M059J (cell line): ENCODE data around the gene ZNG1A. TPM values are rescaled to one million over a fixed set of nuclear protein-coding genes. Genes with fewer than 3 reads are reported as not detected.
"Not testable (repeated sequence)": the region's sequence is repeated elsewhere in the genome, so short reads cannot be mapped to it uniquely, and the experiment has no call there.

Source experiments
- DNase-seq: peaks from one replicate; pipeline ENCODE4 v3.0.0-alpha.2; 2012; ENCODE audit warnings: low read depth
- total RNA-seq: library from RNA; depleted of rRNA; stranded (reverse); fragments of >200 nt; shearing (Covaris generic); gene quantifications from 2 replicates; pipeline ENCODE4 v1.2.3, GENCODE V29; 2014; rRNA removed

ZNG1A gene
- 32.1 and 47.2 TPM in 2 replicates for total RNA-seq

DNA sequence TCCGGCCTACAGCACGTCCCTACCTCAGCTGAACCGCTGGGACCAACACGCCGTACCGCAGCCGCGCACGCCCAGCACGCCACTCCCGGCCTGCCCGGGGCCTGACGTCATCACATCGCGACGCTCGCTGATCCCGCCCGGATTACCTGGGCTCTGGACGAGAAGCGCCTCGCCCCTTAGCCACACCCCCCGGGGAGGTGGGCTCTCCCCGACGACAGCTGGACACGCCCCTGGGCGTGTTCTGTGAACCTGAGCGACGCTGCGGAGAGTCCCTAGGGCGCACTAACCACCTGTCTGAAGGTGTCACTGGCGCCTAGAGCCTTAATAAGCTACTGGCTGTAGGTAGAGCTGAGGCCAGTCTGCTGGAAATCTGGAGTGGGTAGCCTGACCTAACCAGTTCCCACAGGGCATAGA, at the start of gene ZNG1A:
TSS of gene ZNG1A (minus strand) at position 87 of the 414 bp plus-strand sequence. CDS start 87 bp downstream, outside the sequence.
- DNase-seq, result peak; percentile 75

DNA sequence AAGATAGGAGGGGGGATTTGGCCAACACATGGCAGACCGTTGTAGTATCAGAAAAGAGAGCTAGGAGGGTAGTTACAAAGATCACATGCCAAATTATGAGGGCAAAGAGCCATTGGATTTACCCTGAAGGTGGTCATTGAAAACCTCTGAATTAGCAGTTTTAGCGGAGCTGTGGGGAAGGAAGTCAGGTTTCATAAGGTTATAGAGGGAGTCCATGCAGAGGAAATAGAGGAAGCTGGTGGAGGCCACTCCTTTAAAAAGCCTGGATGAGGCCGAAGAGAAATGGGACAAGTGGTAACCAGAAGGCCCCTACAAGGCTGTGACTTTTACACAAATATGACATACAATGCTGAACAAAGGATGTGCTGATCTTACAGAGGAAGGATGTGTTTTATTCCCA, 49.0 kb upstream of the ZNG1A start:
- DNase-seq, result no peak

DNA sequence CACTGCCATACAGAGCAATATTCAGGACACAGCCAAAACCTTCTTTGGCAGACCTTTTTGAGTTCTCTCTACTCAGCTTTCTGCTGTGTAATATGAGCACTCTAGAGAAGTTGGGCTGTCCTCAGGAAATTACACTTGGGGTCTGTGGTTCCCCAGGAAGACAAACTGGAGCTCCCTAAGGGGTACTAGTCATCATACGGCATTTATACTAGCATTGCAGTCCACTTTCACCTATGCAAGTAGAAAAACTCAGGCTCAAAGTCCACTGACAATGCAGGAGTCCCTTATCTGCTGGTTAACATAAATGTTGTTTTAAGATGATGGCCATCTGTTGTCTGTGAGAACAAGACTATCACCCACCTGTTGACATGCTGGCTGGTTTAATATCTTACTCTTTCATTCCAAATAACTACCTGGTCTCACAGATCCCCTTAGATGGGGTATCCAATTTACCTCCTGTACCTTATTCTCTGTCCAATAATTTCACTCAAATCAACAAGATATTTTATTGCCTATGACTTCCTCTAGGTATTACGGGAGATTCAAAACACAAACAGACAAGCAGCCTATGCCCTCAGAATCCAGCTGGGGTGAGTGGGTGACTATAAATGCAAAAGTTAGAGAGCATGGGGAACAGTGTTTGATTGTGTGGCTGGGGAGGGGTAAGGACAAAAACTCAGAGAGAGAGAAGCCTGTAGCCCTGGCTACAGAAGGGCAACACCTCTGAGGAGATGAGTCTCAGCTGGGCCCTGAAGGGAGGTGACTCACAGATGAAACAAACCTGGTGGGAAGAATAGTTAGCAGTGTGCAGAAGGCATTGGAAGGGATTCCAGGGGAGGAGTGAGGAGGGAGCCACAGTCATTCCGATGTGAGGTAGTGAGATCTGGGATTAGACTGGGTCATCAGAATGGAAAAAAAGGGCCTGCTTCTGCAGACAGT, 46.0 kb upstream of the ZNG1A start:
- peak; percentile 95 for DNase-seq

DNA sequence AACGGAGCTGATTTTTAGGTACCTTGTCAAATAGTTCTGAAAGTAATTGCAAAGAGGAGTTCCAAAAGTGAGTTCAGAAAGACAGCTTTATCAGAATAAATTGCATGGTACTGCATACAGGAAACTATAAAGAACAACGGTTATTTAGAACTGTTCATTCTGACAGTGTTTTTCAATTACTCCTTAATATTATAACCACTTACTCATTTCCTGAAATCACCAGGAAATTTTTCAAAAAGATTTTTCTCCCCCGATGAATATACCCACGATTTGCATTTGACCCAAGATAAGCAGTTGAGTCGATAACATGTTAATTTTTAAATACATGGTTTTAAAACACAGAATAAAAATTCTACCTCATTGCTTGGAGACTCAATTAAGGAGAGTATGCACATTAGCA, 45.2 kb upstream of the ZNG1A start:
- DNase-seq, result no peak

DNA sequence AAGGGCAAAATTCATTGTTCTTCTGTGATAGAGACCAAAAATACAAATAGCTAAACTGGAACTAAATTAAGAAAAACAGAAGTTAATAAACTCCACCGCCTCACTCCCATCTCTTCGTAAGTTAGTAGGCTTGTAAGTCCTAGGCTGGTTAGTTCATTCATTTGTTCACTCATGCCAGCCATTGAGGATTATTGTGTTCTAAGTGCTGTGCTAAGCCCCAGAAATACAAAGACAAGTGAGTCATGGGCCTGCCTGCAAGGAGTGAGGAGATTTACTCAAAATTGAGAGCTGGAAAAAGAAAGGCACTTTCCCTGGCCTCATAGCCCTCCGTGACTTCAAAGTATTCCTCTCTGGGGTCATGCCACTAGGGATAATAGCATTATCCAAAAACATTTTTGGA, 44.3 kb upstream of the ZNG1A start:
- DNase-seq, result peak; percentile 54

DNA sequence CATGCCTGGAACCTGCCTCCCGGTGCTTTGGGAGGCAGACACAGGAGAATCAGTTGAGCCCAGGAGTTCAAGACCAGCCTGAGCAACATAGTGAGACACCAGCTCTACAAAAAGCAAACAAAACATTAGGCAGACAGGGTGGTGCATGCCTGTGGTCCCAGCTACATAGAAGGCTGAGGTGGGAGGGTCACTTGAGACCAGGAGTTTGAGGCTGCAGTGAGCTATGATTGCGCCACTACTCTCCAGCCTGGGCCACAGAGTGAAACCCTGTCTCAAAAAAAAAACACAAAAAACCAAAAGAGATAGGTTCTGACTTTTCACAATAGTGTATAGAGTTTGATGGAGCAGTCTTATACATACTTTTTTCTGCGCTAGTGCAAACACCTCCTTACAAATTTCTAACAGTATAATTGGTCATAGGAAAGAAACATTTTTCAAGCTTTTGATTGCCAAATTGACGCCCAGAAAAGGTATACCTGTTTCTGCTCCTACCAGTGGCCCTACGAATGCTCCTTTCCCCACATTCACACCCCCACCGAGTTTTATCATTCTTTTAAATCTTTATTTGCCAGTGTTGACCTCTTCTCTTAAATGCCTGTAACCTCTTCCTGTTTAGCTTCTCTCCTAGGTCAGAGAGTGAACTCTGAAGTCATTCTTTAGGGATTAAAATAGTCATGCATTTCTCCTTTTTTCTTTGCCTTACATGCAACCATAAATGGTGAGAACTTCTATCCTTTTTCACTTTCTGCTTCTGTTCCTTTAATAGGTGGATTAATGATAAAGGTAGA, 43.3 kb upstream of the ZNG1A start:
- peak; percentile 76 for DNase-seq

DNA sequence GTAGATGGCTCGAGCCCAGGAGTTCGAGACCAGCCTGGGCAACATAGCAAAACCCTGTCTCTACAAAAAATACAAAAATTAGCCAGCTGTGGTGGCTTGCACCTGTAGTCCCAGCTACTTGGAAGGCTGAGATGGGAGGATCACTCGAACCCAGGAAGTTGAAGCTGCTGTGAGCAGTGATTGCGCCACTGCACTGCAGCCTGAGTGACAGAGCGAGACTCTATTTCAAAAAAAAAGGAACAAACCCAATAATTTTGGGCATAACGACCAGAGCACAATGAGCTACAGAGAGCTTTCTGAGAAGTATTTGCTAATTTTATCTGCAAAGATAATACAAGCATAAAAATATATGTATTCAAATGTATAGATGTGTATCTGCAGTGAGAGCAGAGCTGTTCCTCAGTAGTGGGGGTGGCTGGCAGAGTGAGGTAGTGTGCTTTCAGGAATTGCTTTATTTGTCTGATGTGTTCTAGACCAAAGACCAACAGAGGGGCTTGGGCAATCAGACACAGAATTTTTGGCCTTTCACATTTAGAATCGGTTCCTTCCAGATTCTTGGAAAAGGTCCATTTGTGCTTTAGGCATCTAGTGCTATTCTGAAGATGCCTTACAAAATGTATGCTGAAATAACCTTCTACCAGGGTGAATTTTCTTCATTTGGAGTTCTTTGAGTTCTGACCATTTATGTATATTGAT, 41.0 kb upstream of the ZNG1A start:
- DNase-seq, result no peak

DNA sequence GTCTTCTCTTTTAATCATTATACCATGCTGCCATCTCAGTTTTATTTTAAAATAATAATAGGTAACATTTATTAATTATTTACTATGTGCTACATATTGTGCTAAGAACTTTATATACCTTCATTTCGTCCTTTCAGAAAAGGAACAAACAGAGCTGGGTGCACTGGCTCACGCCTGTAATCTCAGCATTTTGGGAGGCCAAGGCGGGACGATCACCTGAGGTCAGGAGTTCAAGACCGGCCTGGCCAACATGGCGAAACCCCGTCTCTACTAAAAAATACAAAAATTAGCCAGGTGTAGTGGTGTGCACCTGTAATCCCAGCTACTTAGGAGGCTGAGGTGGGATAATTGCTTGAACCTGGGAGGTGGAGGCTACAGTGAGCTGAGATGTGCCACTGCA, 40.2 kb upstream of the ZNG1A start:
- DNase-seq, result not testable (repeated sequence)

DNA sequence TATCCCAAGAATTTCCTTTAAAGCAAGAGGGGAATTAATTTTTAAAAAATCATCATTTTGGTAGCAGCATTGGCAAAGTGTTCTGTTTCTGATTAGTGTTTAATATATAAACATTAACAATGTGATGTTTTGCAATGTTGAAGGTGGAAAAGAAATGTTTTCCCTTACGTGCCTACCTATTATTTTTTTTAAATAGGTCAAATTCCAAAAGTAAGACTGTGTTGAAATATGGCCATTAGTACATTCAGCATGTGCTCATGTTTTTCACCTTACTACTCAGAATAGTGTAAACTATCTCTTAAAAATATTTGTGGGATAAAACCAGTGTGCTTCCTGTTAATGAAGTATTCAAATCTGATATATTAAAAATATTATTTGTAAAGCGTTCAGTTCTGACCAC, 39.1 kb upstream of the ZNG1A start:
- DNase-seq, result no peak

DNA sequence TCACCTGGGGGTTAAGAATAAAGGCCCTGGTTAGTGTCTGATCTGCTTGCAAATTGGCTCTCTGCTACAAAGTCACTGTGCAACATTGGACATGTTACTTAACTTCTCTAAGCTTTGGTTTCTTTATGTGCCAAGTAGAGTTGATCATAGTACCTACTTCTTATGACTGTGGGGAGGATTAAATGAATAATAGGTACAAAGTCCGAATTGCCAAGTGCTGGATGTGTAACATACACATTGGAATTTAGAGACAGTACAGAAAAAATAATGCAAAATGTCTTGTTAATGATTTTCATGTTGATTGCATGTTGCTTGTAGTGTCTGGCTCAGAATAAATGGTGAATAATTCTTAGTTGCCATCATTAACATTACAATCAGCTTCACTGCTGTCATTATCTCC, 38.0 kb upstream of the ZNG1A start:
- DNase-seq, result no peak

DNA sequence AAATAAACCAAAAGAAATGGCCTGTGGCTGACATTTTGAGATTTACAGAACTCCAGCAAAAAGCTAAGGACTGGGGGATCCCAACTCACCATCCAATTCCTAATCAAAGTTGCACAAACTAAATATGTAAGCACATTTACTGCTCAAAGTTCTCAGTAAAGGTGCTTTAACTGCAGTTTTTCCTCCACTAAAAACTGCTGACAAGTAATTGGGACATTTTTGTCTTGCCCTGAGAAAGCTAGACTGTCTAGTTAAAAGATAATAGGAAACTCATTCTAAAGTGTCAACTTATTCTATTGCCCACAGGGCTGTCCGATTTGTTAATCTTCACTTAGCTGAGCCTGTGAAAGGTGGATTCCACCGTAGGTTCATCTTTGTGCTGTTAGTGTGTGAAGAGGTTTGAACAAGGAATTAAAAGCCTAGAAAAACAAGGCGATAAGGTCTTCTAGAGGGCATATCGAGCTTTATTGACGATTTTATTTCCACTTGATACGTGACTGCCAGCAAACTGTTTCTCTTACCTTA, 36.8 kb upstream of the ZNG1A start:
- no peak for DNase-seq

DNA sequence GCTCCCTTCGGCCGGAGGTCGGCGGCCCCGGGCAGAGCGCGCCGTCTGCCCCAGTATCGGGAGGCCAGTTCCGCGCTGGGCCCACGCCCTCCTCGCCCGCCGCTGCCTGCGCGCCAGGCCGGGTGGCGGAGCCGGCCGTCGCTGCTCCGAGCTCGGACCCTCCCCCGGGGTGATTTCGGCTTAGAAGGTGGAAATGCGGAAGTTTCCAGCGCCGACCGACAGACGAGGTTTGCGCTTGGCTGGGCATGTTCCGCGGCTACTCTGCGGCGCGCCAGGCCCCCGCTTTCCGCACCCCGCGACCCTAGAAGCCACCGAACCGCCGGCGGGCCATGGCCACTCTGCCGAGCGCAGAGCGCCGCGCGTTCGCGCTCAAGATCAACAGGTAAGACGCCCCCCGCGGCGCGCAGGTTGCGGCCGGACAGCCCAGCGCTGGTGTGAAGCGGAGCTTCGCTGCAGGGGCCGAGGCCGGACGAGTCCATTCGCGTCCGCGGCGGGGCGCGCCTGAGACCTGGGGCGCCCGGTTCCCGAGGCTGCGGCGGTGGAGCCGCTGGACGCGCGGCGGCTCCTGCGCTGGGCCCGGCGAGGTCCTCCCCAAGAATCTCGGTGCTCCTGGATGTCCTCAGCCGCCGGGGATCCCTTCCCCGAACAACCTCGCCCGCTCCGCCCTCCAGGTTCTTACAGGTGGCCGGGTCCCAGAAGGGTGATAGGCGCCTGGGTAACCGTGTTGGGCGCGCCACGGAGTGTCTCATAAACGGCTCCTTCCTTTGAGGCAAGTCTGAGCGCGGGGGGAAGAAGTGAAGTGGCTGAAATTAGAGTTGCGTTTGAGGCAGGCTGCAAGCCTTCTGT, 36.0 kb upstream of the ZNG1A start, which contains the start of gene DOCK8:
TSS of gene DOCK8 (plus strand) at position 218 of the 846 bp plus-strand sequence. CDS start at position 330, 112 bp downstream.
- DNase-seq, result no peak

DNA sequence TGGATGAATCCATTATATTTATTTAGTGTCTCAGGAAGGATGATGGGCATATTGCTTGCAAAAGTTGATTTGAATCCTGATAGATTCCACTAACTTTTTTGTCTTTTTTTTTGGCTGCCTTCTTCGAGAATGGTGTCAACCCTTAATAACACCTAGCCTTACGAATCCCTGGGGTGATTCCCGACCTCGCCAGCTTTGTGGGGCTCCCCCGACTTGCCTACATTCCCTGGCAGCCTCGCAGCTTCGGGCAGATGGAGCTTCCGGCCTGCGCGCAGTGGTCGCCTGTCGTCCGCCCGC, 35.4 kb upstream of the ZNG1A start:
- no peak for DNase-seq

DNA sequence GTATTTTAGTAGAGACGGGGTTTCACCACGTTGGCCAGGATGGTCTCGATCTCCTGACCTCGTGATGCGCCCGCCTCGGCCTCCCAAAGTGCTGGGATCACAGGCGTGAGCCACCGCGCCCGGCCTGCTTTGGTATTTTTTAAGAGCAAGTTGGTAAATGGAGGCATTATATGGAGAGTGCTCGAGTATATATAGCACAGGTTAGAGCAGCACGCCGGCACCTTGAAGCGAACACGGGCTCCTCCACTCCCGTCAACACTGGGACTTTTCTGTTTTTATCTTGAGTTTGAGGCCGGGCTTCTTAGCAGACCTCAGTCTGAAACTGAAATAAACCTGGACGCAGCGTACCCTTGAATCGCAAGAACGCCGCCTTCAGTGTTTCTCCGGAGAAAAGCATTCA, 35.0 kb upstream of the ZNG1A start:
- not testable (repeated sequence) for DNase-seq

DNA sequence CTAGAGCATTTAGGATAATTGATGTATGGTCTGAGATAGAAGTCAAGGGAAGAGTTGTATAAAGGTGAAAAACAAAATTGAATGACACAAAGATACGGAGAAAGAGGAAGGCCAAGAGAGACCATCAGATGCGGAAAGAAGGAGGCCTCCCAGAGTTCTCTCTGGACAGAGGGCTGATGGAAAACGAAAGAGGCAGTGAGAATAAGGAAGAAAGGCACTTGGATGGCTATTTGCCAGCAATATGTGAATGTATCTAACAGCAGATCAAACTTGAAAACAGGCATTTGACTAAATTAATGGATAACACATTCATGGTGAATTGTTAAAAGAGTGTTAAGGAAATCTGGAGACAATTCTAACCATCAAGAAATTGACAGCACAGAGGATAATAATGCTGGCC, 33.4 kb upstream of the ZNG1A start:
- DNase-seq, result peak; percentile 10

DNA sequence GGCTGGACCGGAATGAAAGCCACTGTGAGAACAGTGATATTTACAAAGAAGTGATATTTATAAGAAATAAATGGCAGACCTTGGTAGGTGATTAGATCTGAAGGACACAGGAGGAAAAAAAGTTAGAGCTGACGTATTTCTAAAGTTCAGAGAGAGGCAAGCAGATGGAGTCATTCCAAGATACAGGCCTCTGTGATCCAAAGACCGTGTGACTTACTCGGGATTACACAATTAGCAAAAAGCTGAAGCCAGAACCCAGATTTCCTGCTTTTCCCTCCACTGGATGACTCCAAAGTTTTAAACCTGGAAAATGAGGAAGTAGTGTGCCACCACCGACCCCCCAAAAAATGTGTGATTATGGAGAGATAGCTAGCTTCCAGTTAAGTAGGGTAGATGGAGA, 32.7 kb upstream of the ZNG1A start:
- peak; percentile 41 for DNase-seq

DNA sequence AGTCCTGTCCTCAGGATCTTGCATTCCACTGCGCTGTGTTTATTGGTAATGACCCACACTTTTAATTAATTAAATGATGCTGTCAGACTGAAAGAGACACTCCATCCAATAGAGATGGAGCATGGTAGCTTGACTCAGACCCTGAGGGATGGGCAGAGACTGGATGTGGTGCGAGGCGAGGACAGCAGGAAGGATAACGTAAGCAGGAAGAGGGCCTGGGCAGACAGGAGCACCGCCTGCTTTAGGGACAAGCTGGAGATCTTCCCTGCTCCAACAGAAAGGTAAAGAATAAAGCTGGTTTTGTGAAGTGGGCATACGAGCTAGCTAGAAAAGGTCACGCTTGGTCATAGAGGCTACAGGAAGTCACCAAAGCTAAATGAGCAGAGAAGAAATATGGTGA, 32.2 kb upstream of the ZNG1A start:
- no peak for DNase-seq

DNA sequence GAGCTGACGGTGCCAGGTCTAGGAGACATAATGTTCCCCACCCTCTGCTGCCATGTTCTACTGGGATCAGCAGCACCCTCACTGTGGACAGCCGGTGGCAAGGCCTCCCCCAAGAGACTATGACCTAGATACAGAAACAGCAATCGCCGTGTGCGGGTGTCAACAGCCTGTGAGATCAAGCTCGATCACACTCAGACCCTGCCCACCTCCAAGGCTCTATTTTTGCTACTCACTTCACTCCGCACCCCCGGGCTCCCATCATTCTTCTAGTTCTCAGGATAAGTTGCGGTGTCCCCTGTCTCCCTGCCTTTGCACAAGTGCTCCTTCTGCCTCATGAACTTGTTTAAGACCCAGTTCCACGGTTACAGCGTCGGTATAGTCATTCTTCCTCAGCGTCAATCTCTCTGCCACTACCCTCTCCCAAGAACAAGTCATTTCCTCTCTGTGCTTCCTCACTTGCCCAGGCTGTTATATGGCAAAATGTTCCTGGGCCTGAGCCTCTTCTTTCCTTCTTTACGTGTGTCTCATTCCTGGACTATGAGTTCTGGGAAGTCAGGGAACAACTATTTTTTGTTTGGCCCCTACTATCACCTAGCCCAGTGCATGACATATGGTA, 30.4 kb upstream of the ZNG1A start:
- DNase-seq, result no peak

DNA sequence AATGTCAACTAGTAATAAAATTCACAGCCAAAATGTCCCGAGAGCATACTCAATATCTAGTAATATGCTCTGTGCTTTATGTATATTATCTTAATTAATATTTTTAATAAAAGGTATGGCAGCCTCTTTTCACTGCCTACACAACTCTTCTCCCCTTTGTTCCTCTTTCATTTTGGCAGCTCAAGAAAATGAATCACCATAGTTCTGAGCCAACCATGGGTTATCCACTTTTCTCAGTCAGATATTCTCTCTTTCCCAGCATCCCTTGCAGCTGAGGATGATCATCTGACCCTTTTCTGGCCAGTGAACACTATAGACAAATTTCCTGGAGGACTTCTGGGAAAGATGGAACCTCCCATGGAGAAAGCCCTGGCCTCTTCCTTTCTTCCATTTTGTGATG, 27.6 kb upstream of the ZNG1A start:
- no peak for DNase-seq

DNA sequence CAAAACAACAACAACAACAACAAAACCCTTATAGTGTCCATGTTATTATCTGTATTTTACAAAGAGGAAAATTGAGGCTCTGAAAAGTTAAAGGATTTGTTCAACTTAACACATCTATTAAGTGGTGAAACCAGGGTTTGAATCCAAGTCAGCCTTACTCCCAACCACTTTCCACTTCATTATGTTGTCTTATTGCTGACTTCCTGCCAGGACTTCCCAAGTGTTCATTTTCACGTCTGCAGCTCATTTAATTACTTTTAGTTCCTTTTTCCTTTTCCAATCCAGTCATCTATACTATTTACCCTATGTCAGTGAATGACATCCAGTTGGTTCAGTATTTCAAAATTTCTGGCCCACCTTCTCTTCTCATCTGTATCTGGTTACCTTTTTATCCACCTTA, 20.7 kb upstream of the ZNG1A start:
- DNase-seq, result not testable (repeated sequence)
